HG03025 (cell line): ENCODE measurements around the gene PTPN1.

Source experiments
- ATAC-seq: cut with Tn5 transposase; IDR thresholded peaks from one replicate; pipeline ENCODE4 v1.9.1; 2021; ENCODE audit warnings: mild to moderate bottlenecking, moderate library complexity; ENCODE audit not compliant: unreplicated experiment, low FRiP score

The PTPN1 gene

GRCh38 chr20:50627747-50628146, 117.6 kb downstream of the PTPN1 start:
- no peak for ATAC-seq

- no peak for ATAC-seq
Observed at GRCh38 chr20:50628332-50628731, 118.1 kb downstream of the PTPN1 start.

GRCh38 chr20:50628853-50629669, 118.9 kb downstream of the PTPN1 start:
- ATAC-seq: no peak

- ATAC-seq: no peak
Observed at GRCh38 chr20:50629670-50630045, 119.5 kb downstream of the PTPN1 start.

- ATAC-seq: no peak
Observed at GRCh38 chr20:50630578-50631263, 120.5 kb downstream of the PTPN1 start.

GRCh38 chr20:50632236-50632635, 122.1 kb downstream of the PTPN1 start:
- ATAC-seq: no peak

GRCh38 chr20:50632701-50633100, 122.5 kb downstream of the PTPN1 start:
- no peak for ATAC-seq

GRCh38 chr20:50633361-50633760, 123.2 kb downstream of the PTPN1 start:
- ATAC-seq: no peak

GRCh38 chr20:50634191-50634590, 124.0 kb downstream of the PTPN1 start:
- ATAC-seq: no peak
